Transverse colon (tissue), 4 donors: ENCODE results near the gene LRRC37B. TPM values are rescaled to one million over a fixed set of nuclear protein-coding genes. Genes with fewer than 3 reads are reported as not detected.
"Not testable (repeated sequence)": the region's sequence is repeated elsewhere in the genome, so short reads cannot be mapped to it uniquely, and the experiment has no call there.

ENCODE experiments used
- DNase-seq: peaks from one replicate; pipeline ENCODE4 v3.0.0-alpha.2; 2019
- H3K27ac ChIP-seq, 4 donors: fragments of 200-600 bp; sonication (generic); 2 replicates each; pipeline ENCODE4 v1.5.1; 2016 to 2018; ENCODE audit warnings: inconsistent platforms in 4 of 4
- H3K27me3 ChIP-seq: fragments of 200-600 bp; sonication (generic); 2 replicates; pipeline ENCODE4 v1.5.1; 2017; ENCODE audit warnings: inconsistent platforms
- H3K36me3 ChIP-seq, 4 donors: fragments of 200-600 bp; sonication (generic); 2 replicates each; pipeline ENCODE4 v1.5.1; 2017 to 2019; ENCODE audit warnings: inconsistent platforms in 4 of 4
- H3K4me1 ChIP-seq, 4 donors: fragments of 200-600 bp; sonication (generic); 2 replicates each; pipeline ENCODE4 v1.5.1; 2017 to 2020; ENCODE audit warnings: inconsistent platforms in 4 of 4
- H3K4me3 ChIP-seq, 4 donors: fragments of 200-600 bp; sonication (generic); 1 replicate in 1 of 4; 2 replicates in 3 of 4; pipeline versions ENCODE4 v1.5.1 to v1.6.1; 2017 to 2019; ENCODE audit warnings: inconsistent platforms in 4 of 4
- H3K9me3 ChIP-seq, 2 donors: fragments of 200-600 bp; sonication (generic); 2 replicates each; pipeline ENCODE4 v1.5.1; 2017 to 2019; ENCODE audit warnings: inconsistent platforms in 2 of 2
- WGBS, 2 donors: methylation state at CpG; one replicate each; pipeline ENCODE4 v1.1.5; 2018; ENCODE audit warnings: low coverage in 1 of 2; 5-methylcytosine and 5-hydroxymethylcytosine counted together
- in situ Hi-C, 4 donors: fragments of 200-750 bp; cut with MboI; loops; one replicate each; pipeline versions ENCODE4 v1.15.0 to v1.15.1; 2017; ENCODE audit warnings: low sequenced_read_pairs in 3 of 4, low pct_ligation_motif_present in 1 of 4, low pct_unique_long_range_greater_than_20kb in 1 of 4
- intact Hi-C: fragments of 100-400 bp; cut with DNase I; formaldehyde crosslinking; loops from one replicate; pipeline ENCODE4 v1.15.1; 2023; ENCODE audit warnings: low total_unique reads
- total RNA-seq, 4 donors: library from RNA; depleted of rRNA; stranded (reverse); fragments of >200 nt; gene quantifications; one replicate each; pipeline ENCODE4 v1.1.0, GENCODE V29; 2016

Gene LRRC37B
- total RNA-seq, 4 donors from 2014 or later: 21.0 to 34.0 (median 24.7) TPM

GRCh38 chr17:32047663-32048062 is 40.5 kb downstream of the LRRC37B start:
- intact Hi-C loops, H3K4me3 ChIP-seq, H3K27ac ChIP-seq, H3K4me1 ChIP-seq, H3K27me3 ChIP-seq, H3K9me3 ChIP-seq, H3K36me3 ChIP-seq, in situ Hi-C loops, DNase-seq: not testable (repeated sequence)
- WGBS, 2 donors: 96 to 100% methylated on average over 1 to 6 of the region's 6 CpGs

DNA sequence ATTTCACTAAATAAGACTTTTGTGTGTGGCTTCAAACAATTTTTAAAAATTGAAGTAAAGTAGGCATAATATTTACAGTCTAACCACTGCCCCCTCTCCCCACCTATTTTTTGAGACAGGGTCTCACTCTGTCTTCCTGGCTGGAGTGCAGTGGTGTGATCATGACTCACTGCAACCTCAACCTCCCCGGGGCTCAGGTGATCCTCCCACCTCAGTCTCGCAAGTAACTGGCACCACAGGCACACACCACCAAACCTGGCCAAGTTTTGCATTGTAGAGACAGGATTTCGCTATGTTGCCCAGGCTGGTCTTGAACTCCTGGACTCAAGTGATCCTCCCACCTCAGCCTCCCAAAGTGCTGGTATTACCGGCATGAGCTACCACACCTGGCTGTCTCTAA is 47.8 kb downstream of the LRRC37B start:
- H3K9me3 ChIP-seq, H3K27ac ChIP-seq, DNase-seq, intact Hi-C loops, H3K4me1 ChIP-seq, H3K4me3 ChIP-seq, in situ Hi-C loops, H3K36me3 ChIP-seq, H3K27me3 ChIP-seq: not testable (repeated sequence)
- 88% methylated on average over 4 of the region's 4 CpGs; no CpG with 5 or more reads in 1 of the 2 donors for WGBS, 2 donors

DNA sequence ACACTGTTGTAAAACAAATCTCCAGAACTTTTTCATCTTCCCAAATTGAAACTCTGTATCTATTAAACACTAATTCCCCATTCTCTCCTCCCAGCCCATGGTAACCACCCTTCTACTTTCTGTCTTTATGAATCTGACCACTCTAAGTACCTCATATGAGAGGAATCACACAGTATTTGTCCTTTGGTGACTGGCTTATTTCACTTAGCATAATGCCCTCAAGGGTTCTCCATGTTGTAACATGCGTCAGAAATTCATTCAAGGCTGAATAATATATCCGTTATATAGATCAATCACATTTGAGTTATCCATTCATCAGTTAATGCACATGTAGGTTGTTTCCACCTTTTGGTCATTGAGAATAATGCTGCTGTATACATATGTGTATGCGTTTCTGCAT is 48.2 kb downstream of the LRRC37B start:
- H3K4me1 ChIP-seq, in situ Hi-C loops, H3K4me3 ChIP-seq, H3K36me3 ChIP-seq, H3K27me3 ChIP-seq, DNase-seq, intact Hi-C loops, H3K27ac ChIP-seq, H3K9me3 ChIP-seq: not testable (repeated sequence)
- WGBS, 2 donors: 100% methylated on average over 2 of the region's 3 CpGs; no CpG with 5 or more reads in 1 of the 2 donors

DNA sequence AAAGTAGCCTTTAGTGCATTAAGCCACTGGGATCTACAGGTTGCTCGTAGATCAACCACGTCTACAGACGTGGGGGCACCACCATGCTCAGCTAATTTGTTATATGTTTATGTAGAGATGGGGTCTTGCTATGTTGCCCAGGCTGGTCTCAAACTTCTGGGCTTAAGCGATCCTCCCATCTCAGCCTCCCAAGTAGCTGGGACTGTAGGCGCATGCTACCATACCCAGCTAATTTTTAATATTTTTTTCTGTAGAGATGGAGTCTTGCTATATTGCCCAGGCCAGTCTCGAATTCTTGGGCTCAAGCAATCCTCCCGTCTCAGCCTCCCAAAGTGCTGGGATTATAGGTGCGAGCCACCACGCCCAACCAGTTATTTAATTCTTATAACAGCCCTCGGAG is 49.3 kb downstream of the LRRC37B start:
- H3K36me3 ChIP-seq, intact Hi-C loops, H3K9me3 ChIP-seq, H3K27ac ChIP-seq, H3K27me3 ChIP-seq, in situ Hi-C loops, H3K4me3 ChIP-seq, DNase-seq, H3K4me1 ChIP-seq: not testable (repeated sequence)
- 93 to 96% methylated on average over 3 to 7 of the region's 10 CpGs for WGBS, 2 donors

DNA sequence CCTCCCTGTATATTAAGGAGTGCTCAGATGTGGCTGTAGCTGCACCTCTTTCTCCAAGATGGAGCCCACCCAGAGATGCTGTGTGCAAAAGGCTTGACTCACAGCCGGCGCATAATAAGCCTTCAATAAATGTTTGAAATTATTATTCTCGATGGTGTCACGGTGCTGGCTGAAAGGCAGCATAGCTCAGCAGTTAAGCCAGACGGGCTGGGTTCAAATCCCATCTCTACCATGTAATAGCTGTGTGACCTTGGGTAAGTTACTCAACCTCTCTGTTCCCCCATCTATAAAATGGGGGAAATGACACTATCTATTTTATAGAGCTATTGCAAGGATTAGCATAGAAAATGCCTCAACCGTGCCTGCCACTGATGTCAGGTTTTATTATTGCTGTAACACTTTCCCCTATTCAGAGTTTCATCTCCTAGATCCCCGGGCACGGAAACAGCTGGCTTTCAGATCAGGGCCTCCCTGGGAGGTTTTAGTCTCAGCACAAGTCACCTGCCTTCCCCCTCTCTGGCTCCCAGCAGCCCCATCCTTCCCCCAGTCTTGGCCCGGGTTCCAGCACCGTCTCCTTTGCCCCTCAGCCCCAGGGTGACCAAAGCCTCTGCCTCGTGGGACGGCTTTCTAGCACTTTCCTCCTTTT is 50.4 kb downstream of the LRRC37B start:
- H3K4me3 ChIP-seq, in situ Hi-C loops, H3K9me3 ChIP-seq, intact Hi-C loops, H3K27ac ChIP-seq, H3K4me1 ChIP-seq, DNase-seq, H3K27me3 ChIP-seq, H3K36me3 ChIP-seq: not testable (repeated sequence)
- WGBS, 2 donors: 62 to 81% methylated on average over 5 to 11 of the region's 12 CpGs

- H3K36me3 ChIP-seq, intact Hi-C loops, DNase-seq, H3K4me1 ChIP-seq, H3K27me3 ChIP-seq, H3K27ac ChIP-seq, H3K9me3 ChIP-seq, in situ Hi-C loops, H3K4me3 ChIP-seq: not testable (repeated sequence)
- WGBS, 2 donors: no CpG with 5 or more reads among the region's 9 CpGs
These were observed 53.5 kb downstream of the LRRC37B start for GRCh38 chr17:32060695-32061094.

GRCh38 chr17:32061840-32062239 is 54.7 kb downstream of the LRRC37B start:
- DNase-seq, H3K36me3 ChIP-seq, H3K4me3 ChIP-seq, intact Hi-C loops, H3K27ac ChIP-seq, H3K27me3 ChIP-seq, in situ Hi-C loops, H3K9me3 ChIP-seq, H3K4me1 ChIP-seq: not testable (repeated sequence)
- WGBS, 2 donors: 69 to 90% methylated on average over 3 to 8 of the region's 8 CpGs

- H3K4me1 ChIP-seq, H3K27me3 ChIP-seq, intact Hi-C loops, DNase-seq, H3K36me3 ChIP-seq, H3K27ac ChIP-seq, H3K4me3 ChIP-seq, H3K9me3 ChIP-seq, in situ Hi-C loops: not testable (repeated sequence)
- 100% methylated on average over 1 of the region's 2 CpGs; no CpG with 5 or more reads in 1 of the 2 donors for WGBS, 2 donors
These were observed 56.9 kb downstream of the LRRC37B start for GRCh38 chr17:32064091-32064490.

- H3K36me3 ChIP-seq, DNase-seq, H3K4me1 ChIP-seq, H3K9me3 ChIP-seq, H3K4me3 ChIP-seq, H3K27me3 ChIP-seq, in situ Hi-C loops, H3K27ac ChIP-seq: not testable (repeated sequence)
- intact Hi-C loops: loop anchor here (5.0 kb wide), 1 partner anchor 76 kb away; the partner anchor contains the start of gene RHOT1
- WGBS, 2 donors: 71% methylated on average over 8 of the region's 10 CpGs; no CpG with 5 or more reads in 1 of the 2 donors
These were observed 59.0 kb downstream of the LRRC37B start for GRCh38 chr17:32066123-32066680.
